SK-N-MC (cell line): ENCODE data around the gene CCDC134.

Source experiments
- EZH2 ChIP-seq: fragments of 200-600 bp; sonication (generic); IDR thresholded peaks from one replicate; pipeline ENCODE4 v1.6.1; 2017; ENCODE audit warnings: antibody characterized with exemption
- POLR2AphosphoS5 ChIP-seq: IDR thresholded peaks from 2 replicates; pipeline ENCODE4 v1.6.1; 2012; ENCODE audit warnings: mild to moderate bottlenecking, low read depth, low read length, borderline replicate concordance

DNA sequence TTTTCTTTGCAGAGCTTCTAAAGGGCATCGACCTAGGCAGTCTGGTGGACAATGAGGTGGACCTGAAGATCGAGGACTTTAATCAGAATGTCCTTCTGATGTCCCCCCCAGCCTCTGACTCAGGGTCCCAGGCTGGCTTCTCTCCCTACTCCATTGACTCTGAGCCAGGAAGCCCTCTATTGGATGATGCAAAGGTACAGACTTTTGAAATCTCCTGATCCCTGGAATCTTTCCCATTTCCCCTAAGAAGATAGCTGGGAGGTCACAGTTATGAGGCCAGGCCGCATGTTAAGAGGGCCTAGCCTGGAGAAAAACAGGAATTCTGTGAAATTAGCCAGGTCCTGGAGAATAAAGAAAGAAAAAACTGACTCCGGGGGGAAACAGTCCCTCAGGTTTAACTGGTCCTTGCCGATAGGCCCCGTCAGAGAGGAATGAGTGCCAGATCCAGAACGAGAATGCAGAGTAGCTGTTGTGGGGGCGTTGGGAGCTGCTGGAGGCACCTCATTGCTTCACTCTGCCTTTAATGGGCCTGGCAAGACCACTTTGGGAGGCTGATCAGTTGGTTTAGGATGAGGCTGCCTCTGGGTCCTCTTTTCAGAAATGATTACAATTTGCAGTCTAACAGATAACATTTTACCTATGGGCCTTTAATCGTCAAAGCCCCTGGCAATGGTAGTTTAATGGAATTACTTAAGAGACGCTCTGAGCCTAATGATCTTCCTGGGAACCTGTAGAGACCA, 75.2 kb downstream of the CCDC134 start:
- no peak for TF ChIP-seq EZH2
- TF ChIP-seq POLR2AphosphoS5: no peak
